SK-N-SH (cell line): ENCODE results near the gene KIF13A.

Experiments
- CHD2 ChIP-seq: fragments of 150-350 bp; IDR thresholded peaks from 2 replicates; pipeline ENCODE4 v1.6.1; 2018; ENCODE audit warnings: low read length; ENCODE audit not compliant: partially characterized antibody
- CTCF ChIP-seq: fragments of 200-600 bp; sonication (generic); IDR thresholded peaks from 2 replicates; pipeline ENCODE4 v1.6.1; 2017; ENCODE audit warnings: antibody characterized with exemption, mild to moderate bottlenecking, moderate library complexity
- EP300 ChIP-seq, 2 experiments: IDR thresholded peaks; 2 replicates each; pipeline versions ENCODE4 v1.4.0 to v1.6.1; 2012; ENCODE audit warnings: borderline replicate concordance in 1 of 2, low read depth in 1 of 2, low read length in 1 of 2
- EZH2phosphoT487 ChIP-seq: fragments of 200-600 bp; sonication (generic); IDR thresholded peaks from 2 replicates; pipeline ENCODE4 v1.6.1; 2017; ENCODE audit warnings: low read depth, mixed run types, mild to moderate bottlenecking, antibody characterized with exemption, moderate library complexity, borderline replicate concordance
- POLR2AphosphoS5 ChIP-seq: IDR thresholded peaks from 2 replicates; pipeline ENCODE4 v1.6.1; 2012; ENCODE audit warnings: low read depth, low read length
- RAD21 ChIP-seq: IDR thresholded peaks from 2 replicates; pipeline ENCODE4 v1.6.1; 2012; ENCODE audit warnings: mild to moderate bottlenecking, low read length
- REST ChIP-seq: IDR thresholded peaks from 2 replicates; pipeline ENCODE4 v1.6.1; 2012; ENCODE audit warnings: mild to moderate bottlenecking, low read depth, low read length, moderate library complexity
- TAF1 ChIP-seq: IDR thresholded peaks from 2 replicates; pipeline ENCODE4 v1.6.1; 2012; ENCODE audit warnings: low read depth, mild to moderate bottlenecking, low read length, moderate library complexity, borderline replicate concordance
- TCF12 ChIP-seq: IDR thresholded peaks from 2 replicates; pipeline ENCODE4 v1.4.0; 2012
- YY1 ChIP-seq: IDR thresholded peaks from 2 replicates; pipeline ENCODE4 v1.4.0; 2012; ENCODE audit warnings: low read depth, mild to moderate bottlenecking

- no peak for TF ChIP-seq EZH2phosphoT487
- TF ChIP-seq TAF1: no peak
- TF ChIP-seq TCF12: no peak
- TF ChIP-seq RAD21: no peak
- no peak for TF ChIP-seq POLR2AphosphoS5
- no peak for TF ChIP-seq REST
- no peak for TF ChIP-seq CHD2
- no peak for TF ChIP-seq CTCF
- no peak for TF ChIP-seq YY1
- TF ChIP-seq EP300 (IDR thresholded peaks at IDR 0.05; ENCODE audit: borderline replicate concordance in 1 of 2, low read depth in 1 of 2, low read length in 1 of 2): no peak
Measured at GRCh38 chr6:17768881-17769280, 218.6 kb downstream of the KIF13A start.
